NCI-H187 treated with DMSO at 0.1 percent for 48 hours (cell line): ENCODE data around the gene ARPC2.
A peak's percentile ranks its signal among the peaks of the same experiment; 100 is the strongest.

Experiments used
- DNase-seq: peaks from one replicate; lab custom pipeline; 2025; lab: John Stamatoyannopoulos, UW

The ARPC2 gene

GRCh38 chr2:218290316-218291261, 73.6 kb downstream of the ARPC2 start:
- DNase-seq: no peak

- no peak for DNase-seq
These were observed 74.5 kb downstream of the ARPC2 start for GRCh38 chr2:218291318-218292047.

- DNase-seq: no peak
These were observed 75.3 kb downstream of the ARPC2 start, which contains the start of gene TMBIM1 for GRCh38 chr2:218292048-218293014. Gene TMBIM1 (minus strand): TSS chr2:218292503. CDS start chr2:218282141, 10,362 bp downstream.

GRCh38 chr2:218293715-218294429, 76.9 kb downstream of the ARPC2 start:
- DNase-seq: no peak

- DNase-seq: no peak
These were observed 77.5 kb downstream of the ARPC2 start for GRCh38 chr2:218294430-218295022.

GRCh38 chr2:218295029-218295428, 78.0 kb downstream of the ARPC2 start:
- DNase-seq: no peak

GRCh38 chr2:218296200-218296599, 79.2 kb downstream of the ARPC2 start:
- DNase-seq: no peak

GRCh38 chr2:218296847-218297246, 79.9 kb downstream of the ARPC2 start:
- DNase-seq: no peak

GRCh38 chr2:218298314-218298875, 81.4 kb downstream of the ARPC2 start:
- DNase-seq: no peak

- no peak for DNase-seq
These were observed 83.2 kb downstream of the ARPC2 start for GRCh38 chr2:218300141-218300540.

GRCh38 chr2:218301176-218301819, 84.3 kb downstream of the ARPC2 start:
- peak; percentile 12 for DNase-seq
